Measurements from ENCODE around the gene RGS3. TPM values are rescaled to one million over a fixed set of nuclear protein-coding genes. Genes with fewer than 3 reads are reported as not detected.
A peak's percentile ranks its signal among the peaks of the same experiment; 100 is the strongest.

The RGS3 gene
- total RNA-seq, 2 donors from 2014 or later, result 25.7 to 96.9 TPM

DNA sequence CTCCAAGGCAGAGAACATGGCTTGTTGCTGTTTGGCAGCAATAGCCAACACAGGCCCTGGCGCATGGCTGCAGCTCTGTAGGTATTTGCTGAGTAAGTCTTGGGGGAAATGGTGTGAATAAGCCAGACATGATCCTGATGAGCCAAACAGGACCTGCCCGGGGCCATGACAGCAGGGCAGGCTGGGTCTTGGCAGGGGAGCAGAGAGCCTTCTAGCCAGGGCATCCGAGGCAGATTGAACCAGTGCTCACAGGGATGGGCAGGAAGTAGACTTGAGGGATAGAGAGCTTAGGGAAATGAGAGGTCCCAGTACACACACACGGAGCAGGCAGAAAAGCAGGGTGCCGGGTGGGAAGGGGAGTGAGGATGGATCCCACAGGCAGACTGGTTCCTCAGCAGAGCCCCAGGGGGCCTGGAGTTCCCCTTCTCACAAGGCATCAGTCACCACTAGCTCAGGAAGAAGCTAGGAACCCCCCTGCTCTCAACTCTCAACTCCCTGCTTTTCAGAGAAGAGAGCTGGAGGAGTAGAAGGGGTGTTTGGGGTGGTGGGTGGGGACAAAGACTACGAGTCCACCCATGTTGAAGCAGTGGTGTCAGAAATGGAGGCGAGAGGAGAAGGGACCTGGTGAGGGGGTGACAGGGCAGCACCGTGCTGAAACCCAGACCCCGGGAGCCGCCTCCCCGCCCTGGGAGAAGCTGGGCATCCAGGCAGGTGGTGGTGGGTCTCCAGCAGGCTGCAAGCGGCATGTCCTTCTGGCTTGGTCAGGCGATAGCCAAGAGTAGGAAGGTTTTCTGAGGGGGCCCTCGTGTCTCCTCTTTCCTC, 111.1 kb downstream of the RGS3 start:
- Histone ChIP-seq H3K27me3 (no peaks in the 10 kb centered on the region), H3K36me3 (replicated peaks in 1 of 2; ENCODE audit: insufficient read depth in 1 of 2, low read depth in 2 of 2) (no peaks in the 10 kb centered on the region), H3K9me3 (no peaks in the 10 kb centered on the region), H3K27ac (peak overlapping the region in 3 of 4 donors; percentile 26 to 44 (median 44)), H3K4me1 (peaks cover 57% of the 10 kb centered on the region), H3K4me3 (no peak overlapping the region)
- DNase-seq (peak in 2 of 4 donors; percentile 5 to 16), ATAC-seq (no peak)
- TF ChIP-seq CTCF (IDR thresholded peaks at IDR 0.05) (no peak), POLR2A (IDR thresholded peaks at IDR 0.05) (no peak)
- intact Hi-C loops (cut with DNase I), result no loop called here
- 81 to 85% methylated on average over 12 to 14 of the region's 14 CpGs for WGBS, 2 donors

DNA sequence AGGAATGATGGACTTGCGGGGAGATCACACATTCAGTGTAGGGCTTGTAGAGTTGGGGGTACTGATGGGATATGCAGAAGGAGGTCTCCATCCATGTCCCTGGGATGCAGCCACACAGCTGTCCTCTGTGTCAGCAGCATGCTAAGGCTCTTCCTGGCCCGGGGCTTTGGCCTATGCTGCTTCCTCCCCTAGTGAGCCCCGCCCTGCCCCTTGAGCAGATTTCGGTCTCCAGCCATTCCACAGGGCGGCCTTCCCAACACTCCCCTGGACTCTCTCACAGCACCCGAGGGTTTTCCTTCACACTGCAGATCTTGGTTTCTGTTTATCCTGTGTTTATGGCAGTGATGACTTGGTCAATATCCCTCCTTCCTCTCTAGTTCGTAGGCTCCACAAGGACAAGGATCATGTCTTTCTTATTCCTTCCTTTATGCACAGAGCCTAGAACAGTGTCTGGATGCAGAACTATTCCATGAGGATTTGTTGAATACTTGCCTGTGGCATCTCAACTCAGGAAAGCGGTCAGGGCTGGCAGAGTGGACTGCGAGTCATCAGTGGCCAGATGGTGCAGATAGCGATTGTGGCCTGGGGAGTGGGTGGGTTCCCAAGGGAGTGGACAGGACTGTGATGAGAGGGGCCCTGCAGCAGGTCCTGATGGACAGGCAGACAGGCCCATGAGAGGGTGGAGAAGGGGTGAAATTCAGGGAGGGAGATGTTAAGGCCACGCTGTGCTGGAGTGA, 114.2 kb downstream of the RGS3 start:
- Histone ChIP-seq H3K4me1 (peaks cover 70% of the 10 kb centered on the region), H3K4me3 (no peak overlapping the region), H3K27ac (peak overlapping the region in 3 of 4 donors; percentile 89 to 96 (median 92)), H3K27me3 (no peaks in the 10 kb centered on the region), H3K9me3 (no peaks in the 10 kb centered on the region), H3K36me3 (replicated peaks in 1 of 2; ENCODE audit: insufficient read depth in 1 of 2, low read depth in 2 of 2) (no peaks in the 10 kb centered on the region)
- ATAC-seq (no peak), DNase-seq (peak in 1 of 4 donors; percentile 10)
- TF ChIP-seq CTCF (IDR thresholded peaks at IDR 0.05) (no peak), POLR2A (IDR thresholded peaks at IDR 0.05) (no peak)
- intact Hi-C loops (cut with DNase I), result no loop called here
- WGBS, 2 donors, result 82 to 85% methylated on average over 11 of the region's 11 CpGs

GRCh38 chr9:113578279-113578865, 114.8 kb downstream of the RGS3 start:
- Histone ChIP-seq H3K27me3 (no peaks in the 10 kb centered on the region), H3K4me3 (no peak overlapping the region), H3K4me1 (peaks cover 77% of the 10 kb centered on the region), H3K36me3 (replicated peaks in 1 of 2; ENCODE audit: insufficient read depth in 1 of 2, low read depth in 2 of 2) (no peaks in the 10 kb centered on the region), H3K9me3 (no peaks in the 10 kb centered on the region), H3K27ac (peak overlapping the region; percentile 89 to 96 (median 94))
- ATAC-seq (no peak), DNase-seq (no peak)
- 85 to 96% methylated on average over 3 of the region's 3 CpGs for WGBS, 2 donors
- intact Hi-C loops (cut with DNase I), result no loop called here
- TF ChIP-seq POLR2A (IDR thresholded peaks at IDR 0.05), result no peak
- no peak for TF ChIP-seq CTCF (IDR thresholded peaks at IDR 0.05)

- Histone ChIP-seq H3K9me3 (no peaks in the 10 kb centered on the region), H3K27ac (peak overlapping the region; percentile 89 to 96 (median 94)), H3K36me3 (replicated peaks in 1 of 2; ENCODE audit: insufficient read depth in 1 of 2, low read depth in 2 of 2) (peaks cover 0 to 3% of the 10 kb centered on the region in 2 donors), H3K4me3 (no peak overlapping the region), H3K27me3 (no peaks in the 10 kb centered on the region), H3K4me1 (peaks cover 82% of the 10 kb centered on the region)
- 45 to 65% methylated on average over 3 to 5 of the region's 5 CpGs for WGBS, 2 donors
- no peak for ATAC-seq
- peak in 3 of 4 donors; percentile 54 to 80 (median 71) for DNase-seq
- intact Hi-C loops (cut with DNase I), result no loop called here
- TF ChIP-seq CTCF (IDR thresholded peaks at IDR 0.05), result no peak
- no peak for TF ChIP-seq POLR2A (IDR thresholded peaks at IDR 0.05)
Measured at GRCh38 chr9:113578882-113579282, 115.4 kb downstream of the RGS3 start.
